Measurements from ENCODE around the gene MIPOL1.

The MIPOL1 gene

DNA sequence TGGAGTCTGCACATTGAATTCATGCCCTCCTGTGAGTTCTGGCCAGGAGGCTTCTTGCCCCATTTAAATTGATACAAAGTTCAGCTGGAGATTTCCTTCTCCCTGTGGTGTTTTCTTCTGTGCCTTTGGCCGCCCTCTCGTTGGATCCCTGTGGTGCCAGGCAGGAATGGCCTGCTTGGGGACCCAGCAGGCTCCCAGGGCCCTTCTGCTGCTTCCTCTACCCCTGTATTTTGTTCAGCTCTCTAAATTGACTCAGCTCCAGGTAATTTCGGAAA is 200.1 kb downstream of the MIPOL1 start:
- TF ChIP-seq, protein P1, sequence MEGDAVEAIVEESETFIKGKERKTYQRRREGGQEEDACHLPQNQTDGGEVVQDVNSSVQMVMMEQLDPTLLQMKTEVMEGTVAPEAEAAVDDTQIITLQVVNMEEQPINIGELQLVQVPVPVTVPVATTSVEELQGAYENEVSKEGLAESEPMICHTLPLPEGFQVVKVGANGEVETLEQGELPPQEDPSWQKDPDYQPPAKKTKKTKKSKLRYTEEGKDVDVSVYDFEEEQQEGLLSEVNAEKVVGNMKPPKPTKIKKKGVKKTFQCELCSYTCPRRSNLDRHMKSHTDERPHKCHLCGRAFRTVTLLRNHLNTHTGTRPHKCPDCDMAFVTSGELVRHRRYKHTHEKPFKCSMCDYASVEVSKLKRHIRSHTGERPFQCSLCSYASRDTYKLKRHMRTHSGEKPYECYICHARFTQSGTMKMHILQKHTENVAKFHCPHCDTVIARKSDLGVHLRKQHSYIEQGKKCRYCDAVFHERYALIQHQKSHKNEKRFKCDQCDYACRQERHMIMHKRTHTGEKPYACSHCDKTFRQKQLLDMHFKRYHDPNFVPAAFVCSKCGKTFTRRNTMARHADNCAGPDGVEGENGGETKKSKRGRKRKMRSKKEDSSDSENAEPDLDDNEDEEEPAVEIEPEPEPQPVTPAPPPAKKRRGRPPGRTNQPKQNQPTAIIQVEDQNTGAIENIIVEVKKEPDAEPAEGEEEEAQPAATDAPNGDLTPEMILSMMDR (conservative IDR thresholded peaks at IDR 0.05): no peak
- H3K27ac ChIP-seq: no peak overlapping the region

DNA sequence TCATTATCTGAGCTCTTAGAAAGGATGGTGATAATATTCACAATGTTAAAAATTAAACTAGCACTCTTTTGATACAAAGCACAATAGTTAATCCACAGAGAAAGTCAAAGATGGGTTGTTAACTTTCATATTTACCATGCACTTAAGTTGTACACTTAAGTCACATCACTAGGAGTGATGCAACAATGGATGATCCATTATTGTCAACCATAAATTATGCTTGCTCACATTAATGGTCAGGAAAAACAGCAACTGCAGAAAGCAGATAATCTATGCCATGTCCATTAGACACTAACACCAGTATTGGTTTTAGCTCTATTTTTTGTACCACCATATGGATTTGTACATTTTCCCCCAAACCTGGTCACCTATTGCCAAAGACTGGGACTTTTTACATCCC is 201.8 kb downstream of the MIPOL1 start:
- TF ChIP-seq, protein P1 (conservative IDR thresholded peaks at IDR 0.05): no peak
- no peak overlapping the region for H3K27ac ChIP-seq

DNA sequence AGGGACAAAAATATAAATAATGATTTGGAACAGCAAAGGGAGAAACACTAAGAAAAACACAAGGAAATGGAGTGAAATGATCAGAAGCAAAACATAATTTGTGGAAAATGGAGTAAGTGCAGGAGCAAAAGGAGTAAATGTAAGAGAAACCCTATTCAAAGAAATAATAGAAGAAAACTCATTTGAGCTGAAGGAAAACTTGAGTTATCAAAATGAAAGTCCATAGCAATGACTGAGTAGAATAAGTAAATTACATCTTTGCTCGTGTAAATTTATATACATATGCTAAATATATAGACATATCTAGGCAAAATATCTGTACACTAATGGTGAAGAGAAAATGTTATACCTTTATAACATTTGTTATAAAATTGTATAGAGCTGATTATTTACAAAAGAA is 203.4 kb downstream of the MIPOL1 start:
- no peak overlapping the region for H3K27ac ChIP-seq
- TF ChIP-seq, protein P1 (conservative IDR thresholded peaks at IDR 0.05): no peak

DNA sequence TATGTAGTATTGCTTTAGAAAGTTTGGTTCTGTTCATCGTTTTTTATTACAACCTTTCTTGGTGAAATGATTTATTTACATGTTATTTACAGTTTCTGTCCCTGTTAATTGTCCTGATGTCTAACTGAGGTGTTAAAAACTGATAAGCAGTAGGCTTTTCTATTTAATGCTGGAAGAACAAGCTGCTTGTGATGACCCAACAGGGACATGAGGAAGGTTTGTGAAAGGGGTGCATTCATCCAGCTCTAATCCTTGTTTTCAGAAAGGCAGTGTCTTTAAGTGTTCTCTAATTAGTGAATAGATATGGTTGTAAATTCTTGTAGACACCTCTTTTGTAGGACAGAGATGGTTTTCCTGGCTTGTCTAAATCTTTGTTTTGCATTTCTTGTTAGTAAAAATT is 205.9 kb downstream of the MIPOL1 start:
- TF ChIP-seq, protein P1 (conservative IDR thresholded peaks at IDR 0.05): no peak
- H3K27ac ChIP-seq: no peak overlapping the region

DNA sequence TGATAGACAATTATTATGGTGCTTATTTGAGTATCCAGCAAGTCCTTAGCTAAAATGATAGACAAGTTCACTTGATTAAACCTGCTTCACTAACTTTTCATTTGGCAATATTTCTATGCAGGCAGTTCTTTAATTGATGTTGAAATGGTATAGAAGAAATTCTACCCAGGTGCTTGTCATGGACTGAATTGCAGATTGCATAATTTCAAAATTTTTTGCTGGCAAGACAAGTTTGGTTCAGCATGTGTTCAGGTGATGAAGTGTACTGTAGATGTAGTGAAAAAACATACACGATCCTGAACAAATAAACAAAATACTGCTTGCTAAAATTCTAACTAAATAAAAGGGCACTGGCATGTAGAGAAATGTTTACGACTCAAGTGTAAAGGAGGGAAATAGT is 208.4 kb downstream of the MIPOL1 start:
- no peak overlapping the region for H3K27ac ChIP-seq
- TF ChIP-seq, protein P1 (conservative IDR thresholded peaks at IDR 0.05): no peak

DNA sequence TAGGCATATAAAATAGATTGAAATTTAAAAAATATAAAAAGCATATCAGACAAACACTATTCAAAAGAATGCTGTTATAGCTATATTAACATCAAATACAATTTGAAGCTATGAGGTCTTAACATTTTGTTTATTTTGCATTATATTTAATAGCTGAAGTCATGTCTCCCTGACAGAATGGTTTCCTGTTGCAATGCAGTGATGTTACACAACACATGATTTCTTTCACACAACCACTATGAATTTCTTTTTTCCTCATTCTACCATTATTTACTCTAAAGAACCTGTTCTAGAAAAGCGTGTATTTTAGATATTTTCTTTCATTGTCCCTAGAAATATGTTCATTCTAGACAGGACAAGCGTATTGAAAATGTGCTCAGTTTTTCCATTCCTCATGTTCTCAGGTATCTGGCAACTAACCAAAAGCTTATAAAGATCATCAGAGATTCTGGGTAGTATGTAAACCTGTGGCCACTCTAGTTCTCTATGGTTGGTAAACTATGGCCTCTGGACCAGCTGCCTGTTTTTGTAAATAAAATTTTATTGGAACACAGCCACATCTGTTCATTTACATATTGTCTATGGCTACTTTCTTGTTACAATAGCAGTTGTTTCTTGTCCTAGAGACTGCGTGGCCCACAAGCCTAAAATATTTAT is 213.5 kb downstream of the MIPOL1 start:
- TF ChIP-seq, protein P1 (conservative IDR thresholded peaks at IDR 0.05): no peak

DNA sequence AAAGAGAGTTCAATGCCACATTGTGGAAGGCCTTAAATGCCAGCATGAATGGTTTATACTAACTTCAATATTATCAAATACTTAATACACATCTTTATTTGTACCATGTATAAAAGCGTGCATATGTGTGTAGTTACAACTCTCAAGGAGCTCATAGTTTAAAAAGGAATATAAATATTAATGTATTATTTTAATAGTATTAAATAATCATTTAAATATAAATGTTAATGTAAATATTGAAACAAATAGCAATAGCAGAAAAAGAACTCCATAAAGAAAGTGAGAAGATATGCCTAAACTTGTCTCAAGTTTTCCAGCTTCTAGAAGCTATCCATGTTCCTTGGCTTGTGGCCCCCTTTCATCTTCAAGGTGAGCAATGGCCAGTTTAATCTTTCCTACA is 215.3 kb downstream of the MIPOL1 start:
- H3K27ac ChIP-seq: peak overlapping the region; percentile 86

More for the DNA sequence above, 213.5 kb downstream of the MIPOL1 start:
- peak overlapping the region; percentile 86 for H3K27ac ChIP-seq

More for the DNA sequence above, 215.3 kb downstream of the MIPOL1 start:
- TF ChIP-seq, protein P1 (conservative IDR thresholded peaks at IDR 0.05): no peak

Measured in VCaP (cell line).